Activated gamma-delta T cell (primary cell): ENCODE results near the gene EPB41L4A.
"Not testable (repeated sequence)": the region's sequence is repeated elsewhere in the genome, so short reads cannot be mapped to it uniquely, and the experiment has no call there.

ENCODE experiments used
- DNase-seq: peaks from one replicate; lab custom pipeline; 2025; lab: John Stamatoyannopoulos, UW

EPB41L4A gene

GRCh38 chr5:112403069-112403468 lies 16.0 kb downstream of the EPB41L4A start:
- DNase-seq, result no peak

- no peak for DNase-seq
Observed at GRCh38 chr5:112401924-112402323, 17.2 kb downstream of the EPB41L4A start.

GRCh38 chr5:112397690-112398089 lies 21.4 kb downstream of the EPB41L4A start:
- DNase-seq, result no peak

- DNase-seq, result no peak
Observed at GRCh38 chr5:112396430-112396829, 22.6 kb downstream of the EPB41L4A start.

- not testable (repeated sequence) for DNase-seq
Observed at GRCh38 chr5:112395299-112395698, 23.8 kb downstream of the EPB41L4A start.

- DNase-seq, result no peak
Observed at GRCh38 chr5:112390327-112390726, 28.8 kb downstream of the EPB41L4A start.

- DNase-seq, result no peak
Observed at GRCh38 chr5:112388739-112389138, 30.3 kb downstream of the EPB41L4A start.

- DNase-seq, result no peak
Observed at GRCh38 chr5:112388074-112388473, 31.0 kb downstream of the EPB41L4A start.

- DNase-seq, result no peak
Observed at GRCh38 chr5:112386766-112387165, 32.3 kb downstream of the EPB41L4A start.

- DNase-seq, result no peak
Observed at GRCh38 chr5:112385969-112386368, 33.1 kb downstream of the EPB41L4A start.

- no peak for DNase-seq
Observed at GRCh38 chr5:112385566-112385965, 33.5 kb downstream of the EPB41L4A start.

- no peak for DNase-seq
Observed at GRCh38 chr5:112384523-112384922, 34.6 kb downstream of the EPB41L4A start.

GRCh38 chr5:112382886-112383285 lies 36.2 kb downstream of the EPB41L4A start:
- DNase-seq, result no peak

- no peak for DNase-seq
Observed at GRCh38 chr5:112381521-112381920, 37.6 kb downstream of the EPB41L4A start.

- DNase-seq, result no peak
Observed at GRCh38 chr5:112379542-112380325, 39.3 kb downstream of the EPB41L4A start.

GRCh38 chr5:112374818-112375217 lies 44.3 kb downstream of the EPB41L4A start:
- DNase-seq, result no peak

GRCh38 chr5:112374356-112374755 lies 44.7 kb downstream of the EPB41L4A start:
- no peak for DNase-seq

- no peak for DNase-seq
Observed at GRCh38 chr5:112373885-112374284, 45.2 kb downstream of the EPB41L4A start.

GRCh38 chr5:112372543-112372942 lies 46.5 kb downstream of the EPB41L4A start:
- DNase-seq, result no peak

- no peak for DNase-seq
Observed at GRCh38 chr5:112371067-112371466, 48.0 kb downstream of the EPB41L4A start.

- no peak for DNase-seq
Observed at GRCh38 chr5:112367400-112367799, 51.7 kb downstream of the EPB41L4A start.

GRCh38 chr5:112366987-112367386 lies 52.1 kb downstream of the EPB41L4A start:
- DNase-seq, result no peak

GRCh38 chr5:112360740-112361139 lies 58.3 kb downstream of the EPB41L4A start:
- DNase-seq, result not testable (repeated sequence)
